ENCODE data around the gene HTR1A. TPM values are rescaled to one million over a fixed set of nuclear protein-coding genes. Genes with fewer than 3 reads are reported as not detected.

HTR1A gene
- total RNA-seq: not detected in 2 replicates

DNA sequence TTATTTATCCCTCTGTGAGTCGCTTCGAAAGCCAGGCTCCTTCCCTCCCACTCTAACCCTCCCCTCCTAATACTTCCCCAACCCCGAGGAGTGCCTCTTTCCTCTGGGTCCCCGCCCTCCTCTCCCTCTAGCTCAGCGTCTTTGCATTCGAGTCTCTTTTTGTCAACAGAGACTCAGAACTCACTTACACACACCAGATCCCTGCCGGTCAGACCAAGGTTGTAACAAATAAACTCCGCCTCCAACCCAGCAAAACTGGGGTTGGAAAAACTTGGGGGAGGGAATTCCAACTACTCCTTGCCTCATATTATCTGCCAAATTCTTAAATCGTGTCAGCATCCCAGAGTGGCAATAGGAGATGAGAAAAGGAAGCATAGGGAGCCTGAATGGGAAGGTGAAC lies at the start of gene HTR1A:
Gene HTR1A (minus strand): TSS at position 167 of the 400 bp plus-strand sequence. CDS start 726 bp downstream, outside the sequence.

Other genes with a start within 250 kb of the HTR1A start
- 4.2 and 4.6 TPM in 2 replicates for gene RNF180, start 203.4 kb upstream of the HTR1A start, total RNA-seq